Liver (tissue), 9 donors: ENCODE results near the gene NCOA3. TPM values are rescaled to one million over a fixed set of nuclear protein-coding genes. Genes with fewer than 3 reads are reported as not detected.

Experiments
- DNase-seq: peaks from one replicate; pipeline ENCODE4 v3.0.0-alpha.2; 2017; ENCODE audit warnings: low spot score
- H3K27ac ChIP-seq, 2 donors: one replicate each; pipeline ENCODE4 v1.7.0; 2013; ENCODE audit warnings: inconsistent platforms in 2 of 2, low read length in 2 of 2, control low read depth in 1 of 2, low read depth in 1 of 2, mild to moderate bottlenecking in 1 of 2
- H3K27me3 ChIP-seq, 4 donors: one replicate each; pipeline versions ENCODE4 v1.6.1 to v1.7.0; 2013; ENCODE audit warnings: low read length in 3 of 4, inconsistent platforms in 1 of 4, mild to moderate bottlenecking in 1 of 4, moderate library complexity in 1 of 4; ENCODE audit not compliant: control insufficient read depth in 4 of 4, insufficient read depth in 4 of 4
- H3K36me3 ChIP-seq, 4 donors: one replicate each; pipeline versions ENCODE4 v1.6.1 to v1.7.0; 2013; ENCODE audit warnings: low read length in 3 of 4, mild to moderate bottlenecking in 3 of 4, low read depth in 1 of 4, moderate library complexity in 1 of 4; ENCODE audit not compliant: control insufficient read depth in 4 of 4, insufficient read depth in 3 of 4
- H3K4me1 ChIP-seq, 4 donors: one replicate each; pipeline versions ENCODE4 v1.6.1 to v1.7.0; 2013; ENCODE audit warnings: low read length in 3 of 4, mild to moderate bottlenecking in 3 of 4, moderate library complexity in 1 of 4; ENCODE audit not compliant: control insufficient read depth in 4 of 4, insufficient read depth in 4 of 4
- H3K4me3 ChIP-seq, 3 donors: one replicate each; pipeline versions ENCODE4 v1.6.1 to v1.7.0; 2013; ENCODE audit warnings: low read length in 3 of 3, control low read depth in 1 of 3, low read depth in 1 of 3, mild to moderate bottlenecking in 1 of 3
- H3K9ac ChIP-seq, 2 donors: one replicate each; pipeline ENCODE4 v1.7.0; 2013; ENCODE audit warnings: low read length in 2 of 2, mild to moderate bottlenecking in 2 of 2, moderate library complexity in 2 of 2, control low read depth in 1 of 2, low read depth in 1 of 2
- H3K9me3 ChIP-seq, 4 donors: one replicate each; pipeline versions ENCODE4 v1.6.1 to v1.7.0; 2013; ENCODE audit warnings: low read length in 3 of 4; ENCODE audit not compliant: control insufficient read depth in 4 of 4
- CTCF ChIP-seq: fragments of 150-350 bp; IDR thresholded peaks from 2 replicates; pipeline ENCODE4 v1.5.1; 2017; ENCODE audit warnings: improper control_type of control experiment, low read depth, low read length; ENCODE audit not compliant: missing input control
- GABPA ChIP-seq, 2 donors: IDR thresholded peaks in 1 of 2; conservative IDR thresholded peaks in 1 of 2; 2 replicates each; pipeline ENCODE4 v1.6.1; 2016; ENCODE audit warnings: antibody characterized with exemption in 2 of 2, mild to moderate bottlenecking in 1 of 2, moderate library complexity in 1 of 2
- HNF4A ChIP-seq, 2 donors: conservative IDR thresholded peaks; 2 replicates each; pipeline ENCODE4 v1.6.1; 2016; ENCODE audit warnings: antibody characterized with exemption in 2 of 2, mild to moderate bottlenecking in 2 of 2
- HNF4G ChIP-seq: IDR thresholded peaks from 2 replicates; pipeline ENCODE4 v1.6.1; 2016; ENCODE audit warnings: antibody characterized with exemption
- RAD21 ChIP-seq, 2 donors: IDR thresholded peaks; 2 replicates each; pipeline ENCODE4 v1.6.1; 2016; ENCODE audit warnings: antibody characterized with exemption in 2 of 2, mild to moderate bottlenecking in 2 of 2
- TAF1 ChIP-seq: conservative IDR thresholded peaks from 2 replicates; pipeline ENCODE4 v1.6.1; 2016; ENCODE audit warnings: antibody characterized with exemption, mild to moderate bottlenecking
- YY1 ChIP-seq: IDR thresholded peaks from 2 replicates; pipeline ENCODE4 v1.6.1; 2016; ENCODE audit warnings: antibody characterized with exemption, mild to moderate bottlenecking
- ZBTB33 ChIP-seq: IDR thresholded peaks from 2 replicates; pipeline ENCODE4 v1.6.1; 2016; ENCODE audit warnings: antibody characterized with exemption
- WGBS: extraction: QIAGEN DNeasy Blood & Tissue Kit; methylation state at CpG from one replicate; pipeline ENCODE4 v1.1.7; 2013; 5-methylcytosine and 5-hydroxymethylcytosine counted together
- polyA plus RNA-seq, 2 donors: library from polyadenylated mRNA; stranded (reverse) in 1 of 2; unstranded in 1 of 2; fragments of 200-250 nt in 1 of 2; fragments of >200 nt in 1 of 2; fragmentation: Nextera tagmentation in 1 of 2; extraction: Ambion mirVana in 1 of 2; gene quantifications; one replicate each; pipeline versions ENCODE4 v1.2.1 to v1.2.3, GENCODE V29; 2013 to 2015
- total RNA-seq, 2 donors: library from RNA; depleted of rRNA; stranded (reverse); fragments of >200 nt; gene quantifications; one replicate each; pipeline ENCODE4 v1.2.3, GENCODE V29; 2014
- TF ChIP-seq, protein P1 (sequence below): IDR thresholded peaks from 2 replicates; pipeline ENCODE4 v1.6.1; 2016; ENCODE audit warnings: antibody characterized with exemption, mild to moderate bottlenecking
- TF ChIP-seq, protein P2 (sequence below): IDR thresholded peaks from 2 replicates; pipeline ENCODE4 v1.6.1; 2016; ENCODE audit warnings: antibody characterized with exemption
- donor health status: healthy.
- donor health status: healthy.
- donor health status: healthy.
- donor health status: healthy.
- donor health status: healthy.

NCOA3 gene
- total and polyA plus RNA-seq, 4 donors: 3.8 to 18.2 (median 8.9) TPM

GRCh38 chr20:47689731-47690130 is 188.0 kb downstream of the NCOA3 start:
- no peak overlapping the region for H3K4me3 ChIP-seq
- no peak overlapping the region for H3K27ac ChIP-seq
- H3K4me1 ChIP-seq: peaks cover 0 to 6% (median 2%) of the 10 kb centered on the region in 4 donors
- H3K27me3 ChIP-seq: no peaks in the 10 kb centered on the region
- no peak overlapping the region for H3K9ac ChIP-seq
- H3K9me3 ChIP-seq: peaks cover 0 to 10% (median 0%) of the 10 kb centered on the region in 4 donors
- H3K36me3 ChIP-seq: no peaks in the 10 kb centered on the region
- DNase-seq: no peak
- WGBS: 42% methylated on average over 1 of the region's 1 CpG
- TF ChIP-seq TAF1 (no peak), RAD21 (IDR thresholded peaks at IDR 0.05) (peak in 1 of 2 donors; percentile 11)

DNA sequence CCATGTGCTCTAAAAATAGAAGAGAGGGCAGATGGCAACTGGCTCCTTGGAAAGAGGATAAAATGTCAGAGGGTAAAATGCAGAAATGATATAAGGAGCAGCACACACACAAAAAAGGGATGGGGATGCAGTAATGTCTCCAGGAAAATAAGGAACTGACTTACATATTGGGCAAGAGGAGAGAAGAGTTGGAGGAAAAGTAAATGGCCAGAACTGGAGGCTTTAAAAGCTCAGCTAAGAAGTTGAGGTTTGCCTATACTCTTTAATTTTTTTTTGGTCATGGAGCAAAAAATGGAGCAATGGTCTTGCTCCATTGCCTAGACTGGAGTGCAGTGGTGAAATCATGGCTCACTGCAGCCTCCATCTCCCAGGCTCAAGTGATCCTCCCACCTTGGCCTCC is 189.9 kb downstream of the NCOA3 start:
- peaks cover 0 to 6% (median 2%) of the 10 kb centered on the region in 4 donors for H3K4me1 ChIP-seq
- H3K27me3 ChIP-seq: no peaks in the 10 kb centered on the region
- no peak overlapping the region for H3K9ac ChIP-seq
- peaks cover 0 to 10% (median 0%) of the 10 kb centered on the region in 4 donors for H3K9me3 ChIP-seq
- H3K4me3 ChIP-seq: no peak overlapping the region
- H3K27ac ChIP-seq: no peak overlapping the region
- no peaks in the 10 kb centered on the region for H3K36me3 ChIP-seq
- no peak for TF ChIP-seq HNF4A (conservative IDR thresholded peaks at IDR 0.05)
- TF ChIP-seq YY1: no peak
- no peak for TF ChIP-seq GABPA (IDR thresholded peaks at IDR 0.05 in 1 of 2, conservative IDR thresholded peaks at IDR 0.05 in 1 of 2)
- no peak for TF ChIP-seq HNF4G
- TF ChIP-seq RAD21 (IDR thresholded peaks at IDR 0.05): no peak
- TF ChIP-seq, protein P1, sequence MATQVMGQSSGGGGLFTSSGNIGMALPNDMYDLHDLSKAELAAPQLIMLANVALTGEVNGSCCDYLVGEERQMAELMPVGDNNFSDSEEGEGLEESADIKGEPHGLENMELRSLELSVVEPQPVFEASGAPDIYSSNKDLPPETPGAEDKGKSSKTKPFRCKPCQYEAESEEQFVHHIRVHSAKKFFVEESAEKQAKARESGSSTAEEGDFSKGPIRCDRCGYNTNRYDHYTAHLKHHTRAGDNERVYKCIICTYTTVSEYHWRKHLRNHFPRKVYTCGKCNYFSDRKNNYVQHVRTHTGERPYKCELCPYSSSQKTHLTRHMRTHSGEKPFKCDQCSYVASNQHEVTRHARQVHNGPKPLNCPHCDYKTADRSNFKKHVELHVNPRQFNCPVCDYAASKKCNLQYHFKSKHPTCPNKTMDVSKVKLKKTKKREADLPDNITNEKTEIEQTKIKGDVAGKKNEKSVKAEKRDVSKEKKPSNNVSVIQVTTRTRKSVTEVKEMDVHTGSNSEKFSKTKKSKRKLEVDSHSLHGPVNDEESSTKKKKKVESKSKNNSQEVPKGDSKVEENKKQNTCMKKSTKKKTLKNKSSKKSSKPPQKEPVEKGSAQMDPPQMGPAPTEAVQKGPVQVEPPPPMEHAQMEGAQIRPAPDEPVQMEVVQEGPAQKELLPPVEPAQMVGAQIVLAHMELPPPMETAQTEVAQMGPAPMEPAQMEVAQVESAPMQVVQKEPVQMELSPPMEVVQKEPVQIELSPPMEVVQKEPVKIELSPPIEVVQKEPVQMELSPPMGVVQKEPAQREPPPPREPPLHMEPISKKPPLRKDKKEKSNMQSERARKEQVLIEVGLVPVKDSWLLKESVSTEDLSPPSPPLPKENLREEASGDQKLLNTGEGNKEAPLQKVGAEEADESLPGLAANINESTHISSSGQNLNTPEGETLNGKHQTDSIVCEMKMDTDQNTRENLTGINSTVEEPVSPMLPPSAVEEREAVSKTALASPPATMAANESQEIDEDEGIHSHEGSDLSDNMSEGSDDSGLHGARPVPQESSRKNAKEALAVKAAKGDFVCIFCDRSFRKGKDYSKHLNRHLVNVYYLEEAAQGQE: no peak
- no peak for TF ChIP-seq CTCF
- TF ChIP-seq ZBTB33: no peak
- TF ChIP-seq, protein P2, sequence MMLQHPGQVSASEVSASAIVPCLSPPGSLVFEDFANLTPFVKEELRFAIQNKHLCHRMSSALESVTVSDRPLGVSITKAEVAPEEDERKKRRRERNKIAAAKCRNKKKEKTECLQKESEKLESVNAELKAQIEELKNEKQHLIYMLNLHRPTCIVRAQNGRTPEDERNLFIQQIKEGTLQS: no peak
- DNase-seq: no peak
